ENCODE results near the gene C2. TPM values are rescaled to one million over a fixed set of nuclear protein-coding genes. Genes with fewer than 3 reads are reported as not detected.
A peak's percentile ranks its signal among the peaks of the same experiment; 100 is the strongest.

C2 gene
- total RNA-seq, 2 donors from 2014 or later, result 0.92 TPM; not detected in 1

DNA sequence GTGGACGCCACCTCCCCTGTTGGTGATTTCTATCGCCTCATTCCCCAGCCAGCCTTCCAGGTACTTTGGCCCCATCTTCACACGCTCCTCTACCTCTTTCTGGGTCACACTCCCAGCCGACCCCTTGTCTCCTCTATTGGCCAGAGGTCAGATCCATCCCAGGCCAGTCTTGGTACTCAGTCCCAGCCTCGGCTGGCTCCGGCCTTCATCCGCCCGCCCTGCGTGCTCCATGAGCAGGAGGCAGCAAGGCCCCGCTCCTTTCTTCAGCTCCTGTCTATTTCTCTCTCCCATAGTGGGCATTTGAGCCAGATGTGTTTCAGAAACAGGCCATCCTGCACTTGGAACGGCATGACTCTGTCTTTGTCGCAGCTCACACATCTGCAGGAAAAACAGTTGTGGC lies 34.1 kb downstream of the C2 start:
- Mint-ChIP-seq H3K9me3 (no peaks in the 10 kb centered on the region), H3K36me3 (peaks cover 14% of the 10 kb centered on the region), H3K4me1 (ENCODE audit: low read depth in 2 of 2) (peaks cover 45 to 46% of the 10 kb centered on the region in 2 donors), H3K27me3 (no peaks in the 10 kb centered on the region), H3K4me3 (peak overlapping the region; percentile 6), H3K27ac (peak overlapping the region in 1 of 2 donors; percentile 36)
- ATAC-seq (no peak), DNase-seq (ENCODE audit: low spot score) (no peak)

DNA sequence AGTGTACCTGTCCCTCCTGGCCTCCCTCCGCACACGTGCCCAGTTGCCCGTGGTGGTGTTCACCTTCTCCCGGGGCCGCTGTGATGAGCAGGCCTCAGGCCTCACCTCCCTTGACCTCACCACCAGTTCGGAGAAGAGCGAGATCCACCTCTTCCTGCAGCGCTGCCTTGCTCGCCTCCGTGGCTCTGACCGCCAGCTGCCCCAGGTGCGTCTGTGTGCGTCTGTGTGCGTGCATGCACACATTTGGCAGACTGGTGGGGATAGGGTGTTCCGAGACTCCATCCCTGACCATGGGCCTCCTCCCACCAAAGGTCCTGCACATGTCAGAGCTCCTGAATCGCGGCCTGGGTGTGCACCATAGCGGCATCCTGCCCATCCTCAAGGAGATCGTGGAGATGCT lies 36.4 kb downstream of the C2 start:
- peak overlapping the region in 1 of 2 donors; percentile 10 for H3K27ac Mint-ChIP-seq
- no peak for DNase-seq (ENCODE audit: low spot score)
- peaks cover 28 to 43% of the 10 kb centered on the region in 2 donors for H3K4me1 Mint-ChIP-seq (ENCODE audit: low read depth in 2 of 2)
- no peak for ATAC-seq
- no peaks in the 10 kb centered on the region for H3K9me3 Mint-ChIP-seq
- no peaks in the 10 kb centered on the region for H3K27me3 Mint-ChIP-seq
- H3K4me3 Mint-ChIP-seq, result no peak overlapping the region
- H3K36me3 Mint-ChIP-seq, result peaks cover 14% of the 10 kb centered on the region

DNA sequence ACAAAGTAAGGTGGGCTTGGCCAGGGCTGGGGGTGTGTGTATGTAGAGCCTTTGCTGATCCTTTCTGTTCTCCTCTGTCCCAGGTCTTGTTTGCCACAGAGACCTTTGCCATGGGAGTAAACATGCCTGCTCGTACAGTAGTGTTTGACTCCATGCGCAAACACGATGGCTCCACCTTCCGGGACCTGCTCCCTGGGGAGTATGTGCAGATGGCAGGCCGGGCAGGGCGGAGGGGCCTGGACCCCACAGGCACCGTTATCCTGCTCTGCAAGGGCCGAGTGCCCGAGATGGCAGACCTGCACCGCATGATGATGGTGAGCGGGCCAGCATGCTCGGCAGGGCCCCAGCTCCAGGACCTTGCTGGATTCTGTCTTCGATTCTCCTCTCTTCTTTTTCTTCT lies 38.2 kb downstream of the C2 start:
- ATAC-seq, result no peak
- H3K27me3 Mint-ChIP-seq, result no peaks in the 10 kb centered on the region
- peaks cover 19 to 38% of the 10 kb centered on the region in 2 donors for H3K4me1 Mint-ChIP-seq (ENCODE audit: low read depth in 2 of 2)
- H3K36me3 Mint-ChIP-seq, result peaks cover 14% of the 10 kb centered on the region
- no peak overlapping the region for H3K4me3 Mint-ChIP-seq
- H3K27ac Mint-ChIP-seq, result no peak overlapping the region
- no peaks in the 10 kb centered on the region for H3K9me3 Mint-ChIP-seq
- DNase-seq (ENCODE audit: low spot score), result no peak

DNA sequence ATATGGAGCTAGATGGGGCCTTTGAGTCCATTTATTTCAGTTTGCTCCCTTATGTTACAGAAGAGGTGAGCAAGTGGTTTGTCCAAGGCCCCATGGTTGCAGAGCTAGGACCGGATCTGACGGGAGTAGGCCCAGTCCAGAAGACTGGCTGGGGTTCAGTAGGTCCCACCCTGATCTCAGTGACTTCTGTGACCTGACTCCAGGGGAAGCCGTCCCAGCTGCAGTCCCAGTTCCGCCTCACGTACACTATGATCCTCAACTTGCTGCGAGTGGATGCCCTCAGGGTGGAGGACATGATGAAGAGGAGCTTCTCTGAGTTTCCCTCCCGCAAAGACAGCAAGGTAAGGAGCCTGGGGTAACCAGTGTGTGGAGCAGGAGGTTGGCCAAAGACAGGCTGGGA lies 39.0 kb downstream of the C2 start:
- Mint-ChIP-seq H3K4me1 (ENCODE audit: low read depth in 2 of 2) (peaks cover 15 to 31% of the 10 kb centered on the region in 2 donors), H3K9me3 (no peaks in the 10 kb centered on the region), H3K4me3 (no peak overlapping the region), H3K27me3 (no peaks in the 10 kb centered on the region), H3K36me3 (peaks cover 13% of the 10 kb centered on the region), H3K27ac (peak overlapping the region in 1 of 2 donors; percentile 71)
- DNase-seq (ENCODE audit: low spot score) (no peak), ATAC-seq (no peak)

DNA sequence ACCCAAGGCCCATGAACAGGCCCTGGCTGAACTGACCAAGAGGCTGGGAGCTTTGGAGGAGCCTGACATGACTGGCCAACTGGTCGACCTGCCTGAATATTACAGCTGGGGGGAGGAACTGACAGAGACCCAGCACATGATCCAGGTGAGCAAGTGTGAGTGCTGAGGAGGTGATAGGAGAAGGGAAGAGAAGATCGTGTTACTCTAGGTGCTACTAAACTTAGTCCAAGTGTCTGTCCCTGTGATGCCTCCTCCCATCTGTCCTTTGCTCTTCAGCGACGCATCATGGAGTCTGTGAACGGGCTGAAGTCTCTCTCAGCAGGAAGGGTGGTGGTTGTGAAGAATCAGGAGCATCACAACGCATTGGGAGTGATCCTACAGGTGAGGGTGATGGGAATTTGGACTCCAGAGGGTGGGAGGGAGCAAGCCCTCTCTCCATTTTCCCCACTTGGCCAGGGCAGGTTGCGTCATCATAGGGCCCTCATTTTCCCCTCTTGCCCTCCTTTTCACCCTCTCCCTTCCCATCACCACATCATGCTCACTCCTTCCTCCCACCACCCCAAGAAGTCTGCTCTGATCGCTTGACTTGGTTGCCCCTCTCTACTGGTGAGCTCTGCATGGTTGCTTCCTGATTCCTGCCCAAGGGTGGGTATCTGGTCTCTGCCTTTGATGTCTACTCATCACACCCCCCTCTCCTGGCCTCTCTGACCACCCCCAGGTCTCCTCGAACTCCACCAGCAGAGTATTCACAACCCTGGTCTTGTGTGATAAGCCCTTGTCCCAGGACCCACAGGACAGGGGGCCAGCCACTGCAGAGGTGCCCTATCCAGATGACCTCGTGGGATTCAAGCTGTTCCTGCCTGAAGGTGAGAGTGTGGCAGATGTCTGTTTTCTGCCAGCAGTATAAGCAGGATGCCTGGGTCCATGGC lies 39.7 kb downstream of the C2 start:
- Mint-ChIP-seq H3K9me3 (no peaks in the 10 kb centered on the region), H3K36me3 (peaks cover 8% of the 10 kb centered on the region), H3K4me1 (ENCODE audit: low read depth in 2 of 2) (peaks cover 9 to 27% of the 10 kb centered on the region in 2 donors), H3K27me3 (no peaks in the 10 kb centered on the region), H3K4me3 (no peak overlapping the region), H3K27ac (peak overlapping the region in 1 of 2 donors; percentile 71)
- ATAC-seq (no peak), DNase-seq (ENCODE audit: low spot score) (no peak)

DNA sequence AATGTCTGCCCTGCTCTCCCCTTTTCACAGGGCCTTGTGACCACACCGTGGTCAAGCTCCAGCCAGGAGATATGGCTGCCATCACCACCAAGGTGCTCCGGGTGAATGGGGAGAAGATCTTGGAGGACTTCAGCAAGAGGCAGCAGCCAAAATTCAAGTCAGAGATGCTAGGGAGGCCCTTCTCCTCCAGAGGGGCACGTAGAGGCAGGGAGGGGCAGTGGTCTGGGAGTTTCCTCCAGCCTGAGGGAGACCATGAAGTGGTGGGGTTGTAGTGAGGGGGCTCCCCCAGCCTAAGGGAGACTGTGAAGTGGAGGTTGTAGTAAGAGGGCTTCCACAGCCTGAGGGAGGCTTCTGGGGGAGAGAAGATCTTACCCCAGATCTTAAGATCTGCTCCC lies 40.4 kb downstream of the C2 start:
- H3K27ac Mint-ChIP-seq, result peak overlapping the region in 1 of 2 donors; percentile 71

DNA sequence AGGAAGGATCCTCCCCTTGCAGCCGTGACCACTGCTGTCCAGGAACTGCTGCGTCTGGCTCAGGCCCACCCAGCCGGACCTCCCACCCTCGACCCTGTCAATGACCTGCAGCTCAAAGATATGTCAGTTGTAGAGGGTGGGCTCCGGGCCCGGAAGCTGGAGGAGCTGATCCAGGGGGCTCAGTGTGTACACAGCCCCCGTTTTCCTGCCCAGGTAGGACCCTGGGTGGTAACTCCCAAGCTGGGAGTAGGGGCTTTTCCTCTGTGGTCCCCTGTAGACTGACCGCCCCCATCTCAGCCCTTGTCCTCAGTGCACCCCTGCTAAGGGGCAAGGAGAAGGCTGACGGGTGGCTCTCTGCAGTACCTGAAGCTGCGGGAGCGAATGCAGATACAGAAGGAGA lies 40.8 kb downstream of the C2 start:
- H3K27me3 Mint-ChIP-seq, result no peaks in the 10 kb centered on the region
- H3K9me3 Mint-ChIP-seq, result no peaks in the 10 kb centered on the region
- H3K4me1 Mint-ChIP-seq (ENCODE audit: low read depth in 2 of 2), result peaks cover 18 to 30% of the 10 kb centered on the region in 2 donors
- H3K27ac Mint-ChIP-seq, result peak overlapping the region in 1 of 2 donors; percentile 71
- DNase-seq (ENCODE audit: low spot score) (no peak), ATAC-seq (no peak)
- H3K36me3 Mint-ChIP-seq, result peaks cover 12% of the 10 kb centered on the region
- no peak overlapping the region for H3K4me3 Mint-ChIP-seq

More for the DNA sequence above, 40.4 kb downstream of the C2 start:
- Mint-ChIP-seq H3K4me1 (ENCODE audit: low read depth in 2 of 2) (peaks cover 14 to 28% of the 10 kb centered on the region in 2 donors), H3K36me3 (peaks cover 8% of the 10 kb centered on the region), H3K4me3 (no peak overlapping the region), H3K27me3 (no peaks in the 10 kb centered on the region), H3K9me3 (no peaks in the 10 kb centered on the region)
- DNase-seq (ENCODE audit: low spot score) (no peak), ATAC-seq (no peak)

DNA sequence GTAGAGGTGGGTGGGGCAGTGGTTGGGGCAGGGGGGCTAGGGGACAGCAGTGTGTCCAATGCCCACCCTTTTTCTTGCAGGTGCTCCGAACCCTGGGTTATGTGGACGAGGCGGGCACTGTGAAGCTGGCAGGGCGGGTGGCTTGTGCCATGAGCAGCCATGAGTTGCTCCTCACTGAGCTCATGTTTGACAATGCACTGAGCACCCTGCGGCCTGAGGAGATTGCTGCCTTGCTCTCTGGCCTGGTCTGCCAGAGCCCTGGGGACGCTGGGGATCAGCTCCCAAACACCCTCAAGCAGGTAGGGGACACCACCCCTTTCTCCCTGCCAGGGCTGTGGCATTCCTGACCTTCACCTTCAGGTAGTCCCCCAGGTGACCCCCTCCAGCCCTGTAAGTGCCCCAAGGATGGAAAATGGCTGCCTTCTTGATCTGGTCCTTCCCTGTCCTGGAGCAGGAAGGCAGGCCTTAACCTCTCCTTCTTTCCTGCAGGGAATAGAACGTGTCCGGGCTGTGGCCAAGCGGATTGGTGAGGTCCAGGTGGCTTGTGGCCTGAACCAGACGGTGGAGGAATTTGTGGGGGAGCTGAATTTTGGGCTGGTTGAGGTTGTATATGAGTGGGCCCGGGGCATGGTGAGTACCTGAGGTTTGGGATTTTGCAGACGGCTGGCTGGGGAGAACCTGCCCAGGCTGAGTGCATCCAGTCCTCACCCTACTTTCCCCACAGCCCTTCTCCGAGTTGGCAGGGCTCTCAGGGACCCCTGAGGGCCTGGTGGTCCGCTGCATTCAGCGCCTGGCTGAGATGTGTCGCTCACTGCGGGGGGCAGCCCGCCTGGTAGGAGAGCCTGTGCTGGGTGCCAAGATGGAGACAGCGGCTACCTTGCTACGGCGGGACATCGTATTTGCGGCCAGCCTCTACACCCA lies 41.5 kb downstream of the C2 start:
- no peak for DNase-seq (ENCODE audit: low spot score)
- H3K27ac Mint-ChIP-seq, result peak overlapping the region; percentile 91 to 99
- H3K36me3 Mint-ChIP-seq, result peaks cover 15% of the 10 kb centered on the region
- ATAC-seq, result no peak
- peaks cover 25 to 38% of the 10 kb centered on the region in 2 donors for H3K4me1 Mint-ChIP-seq (ENCODE audit: low read depth in 2 of 2)
- no peak overlapping the region for H3K4me3 Mint-ChIP-seq
- no peaks in the 10 kb centered on the region for H3K27me3 Mint-ChIP-seq
- H3K9me3 Mint-ChIP-seq, result no peaks in the 10 kb centered on the region

DNA sequence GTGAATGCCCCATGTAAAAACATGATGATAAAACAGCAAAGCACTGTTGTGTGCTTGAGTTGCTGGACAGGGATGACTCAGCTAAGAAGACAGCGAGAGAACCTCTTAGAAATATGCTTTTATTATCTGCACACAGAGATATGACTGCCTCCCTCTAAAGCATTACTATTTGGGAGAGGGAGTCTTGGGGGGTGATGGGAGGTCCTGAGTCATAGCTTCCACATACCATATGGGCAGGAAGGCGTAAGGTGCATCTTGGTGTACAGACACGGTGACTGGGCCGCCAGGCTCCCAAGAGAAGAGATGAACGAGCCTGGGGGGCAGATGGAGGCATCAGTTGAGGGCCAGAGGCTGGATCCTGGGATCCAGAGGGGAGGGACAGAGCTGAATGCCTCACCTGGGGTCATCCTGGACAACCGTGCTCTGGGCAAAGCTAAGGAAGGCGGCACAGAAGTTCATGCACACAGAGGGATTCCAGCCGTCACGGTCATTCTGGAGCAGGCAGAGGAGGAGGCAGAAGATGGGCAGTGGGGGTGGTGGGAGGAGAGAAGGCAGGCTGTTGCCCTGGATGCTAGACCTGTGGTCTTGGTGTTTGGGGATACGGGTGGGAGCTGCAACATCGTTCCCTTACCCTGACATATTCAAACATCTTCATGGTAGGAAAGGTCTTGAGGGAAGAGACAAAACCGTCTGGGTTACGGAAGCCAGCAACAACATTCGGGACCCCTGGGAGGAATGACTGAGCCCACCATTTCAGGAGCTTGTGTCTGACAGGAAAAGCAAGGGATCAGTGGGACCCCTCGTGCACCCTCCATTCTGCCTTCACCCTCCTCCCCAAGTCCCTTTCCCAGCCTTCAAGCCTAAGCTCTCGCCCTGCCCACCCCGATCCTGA lies 42.4 kb downstream of the C2 start:
- peak; percentile 54 for DNase-seq (ENCODE audit: low spot score)
- Mint-ChIP-seq H3K36me3 (peaks cover 13% of the 10 kb centered on the region), H3K9me3 (no peaks in the 10 kb centered on the region), H3K4me1 (ENCODE audit: low read depth in 2 of 2) (peaks cover 29 to 39% of the 10 kb centered on the region in 2 donors), H3K4me3 (peak overlapping the region; percentile 53), H3K27ac (peak overlapping the region; percentile 91 to 99), H3K27me3 (no peaks in the 10 kb centered on the region)
- ATAC-seq, result no peak

DNA sequence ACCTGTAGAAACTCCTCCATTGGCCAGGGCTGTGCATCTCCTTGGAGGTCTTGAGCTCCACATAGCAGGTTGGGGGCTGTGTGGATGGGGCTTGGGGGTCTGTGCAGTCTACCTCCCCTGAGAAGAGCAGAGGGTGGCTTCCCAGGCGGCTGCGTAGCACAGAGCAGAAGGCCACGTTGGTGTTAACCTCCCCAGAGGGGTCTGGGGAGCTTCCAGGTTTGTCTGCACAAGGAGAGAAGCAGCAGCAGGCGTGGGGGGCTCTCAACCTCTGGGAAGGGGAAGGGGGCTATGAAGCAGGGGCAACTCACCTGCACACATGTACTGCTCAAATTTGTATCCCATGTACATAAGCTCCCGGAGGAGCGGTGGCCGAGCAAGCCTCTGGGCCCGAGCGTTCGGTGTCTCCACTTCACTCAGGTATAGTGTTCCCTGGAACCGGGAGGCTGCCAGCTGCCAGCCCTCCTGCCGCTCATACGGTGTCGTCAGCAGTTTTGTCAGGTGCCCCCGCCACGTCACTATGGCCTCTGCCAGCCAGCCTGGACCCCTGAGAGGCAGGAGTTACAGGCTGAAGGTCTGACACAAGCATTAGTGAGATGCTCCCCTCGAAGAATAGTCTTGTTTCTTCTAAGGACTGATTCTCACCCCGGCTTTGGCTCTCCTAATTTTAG lies 43.2 kb downstream of the C2 start:
- H3K9me3 Mint-ChIP-seq, result no peaks in the 10 kb centered on the region
- peaks cover 11% of the 10 kb centered on the region for H3K36me3 Mint-ChIP-seq
- peak overlapping the region; percentile 91 to 99 for H3K27ac Mint-ChIP-seq
- peaks cover 29 to 39% of the 10 kb centered on the region in 2 donors for H3K4me1 Mint-ChIP-seq (ENCODE audit: low read depth in 2 of 2)
- peak overlapping the region; percentile 99 for H3K4me3 Mint-ChIP-seq
- DNase-seq (ENCODE audit: low spot score) (peak; percentile 54), ATAC-seq (no peak)
- no peaks in the 10 kb centered on the region for H3K27me3 Mint-ChIP-seq

DNA sequence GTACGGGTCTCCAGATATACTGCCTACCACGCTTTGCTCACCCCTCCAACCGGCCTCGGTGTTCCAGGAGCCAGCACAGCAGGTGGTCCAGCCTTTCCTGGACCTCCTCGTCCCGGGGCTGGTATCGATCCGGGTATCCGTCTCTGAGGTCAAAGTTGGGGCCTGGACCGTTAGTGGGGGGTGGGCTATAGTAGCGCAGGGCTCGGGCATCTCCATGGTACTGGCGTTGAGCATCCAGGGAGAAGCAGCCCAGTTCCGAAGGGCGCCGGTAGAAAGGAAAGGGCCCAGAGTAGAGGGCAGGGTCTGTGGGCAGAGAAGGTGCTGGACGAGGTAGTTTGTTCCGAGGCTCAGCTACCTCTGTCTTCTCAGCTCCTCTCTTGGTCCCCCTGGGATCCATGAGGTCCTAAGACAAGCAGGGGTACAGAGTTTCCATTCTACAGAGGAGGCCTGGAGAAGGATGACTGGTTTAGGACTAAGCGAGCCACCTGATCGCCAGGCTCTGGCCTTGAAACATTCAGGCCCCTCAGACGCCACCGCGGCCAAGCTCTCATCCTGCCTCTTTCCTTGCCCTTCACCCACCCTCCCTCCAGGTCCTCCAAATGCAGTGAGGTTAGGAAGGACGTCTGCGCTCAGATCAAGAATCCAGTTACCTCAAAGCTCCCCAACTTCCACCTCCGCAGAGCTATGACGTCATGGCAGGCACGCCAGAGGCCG lies 43.9 kb downstream of the C2 start:
- ATAC-seq (no peak), DNase-seq (ENCODE audit: low spot score) (peak; percentile 51)
- Mint-ChIP-seq H3K9me3 (no peaks in the 10 kb centered on the region), H3K27me3 (no peaks in the 10 kb centered on the region), H3K36me3 (peaks cover 7% of the 10 kb centered on the region), H3K27ac (peak overlapping the region; percentile 91 to 99), H3K4me1 (ENCODE audit: low read depth in 2 of 2) (peaks cover 29 to 39% of the 10 kb centered on the region in 2 donors), H3K4me3 (peak overlapping the region; percentile 99)

All from natural killer cell treated with Interleukin-12 subunit alpha and Interleukin-12 subunit beta and Interleukin-15 and Interleukin-18, amount 100 ng/mL, for 72 hours (primary cell).